ENCODE measurements around the gene STAMBPL1. TPM values are rescaled to one million over a fixed set of nuclear protein-coding genes. Genes with fewer than 3 reads are reported as not detected.

The STAMBPL1 gene
- total RNA-seq, 1 experiment from 2014 or later: 25.2 TPM

- POLR2A ChIA-PET: no interaction called here
- Histone ChIP-seq H3K36me3 (ENCODE audit: control insufficient read depth, insufficient read depth, low read length) (peaks cover 6% of the 10 kb centered on the region; the same call in 1 of the 2 replicates), H3K4me1 (ENCODE audit: control insufficient read depth, insufficient read depth, low read length) (no peaks in the 10 kb centered on the region), H3K27ac (ENCODE audit: low read length) (peak overlapping the region; percentile 23; the same call in 1 of the 2 replicates), H3K27me3 (ENCODE audit: control insufficient read depth, insufficient read depth, low read length) (no peaks in the 10 kb centered on the region), H3K9me3 (ENCODE audit: control insufficient read depth, insufficient read depth, low read depth, low read length) (no peaks in the 10 kb centered on the region), H3K4me3 (ENCODE audit: low read depth in 2 of 2, low read length in 2 of 2) (no peak overlapping the region)
- intact Hi-C loops (cut with micrococcal nuclease; ENCODE audit: unreplicated experiment) (no loop called here), in situ Hi-C loops (cut with HindIII; ENCODE audit: low pct_unique_long_range_greater_than_20kb, low sequenced_read_pairs) (no loop called here)
- no peak for DNase-seq (ENCODE audit: low read depth, low spot score)
- CTCF ChIA-PET: no interaction called here
- no peak for ATAC-seq
- BruUV-seq (replicated peaks): no TSS peak
- no peak for TF ChIP-seq REST (IDR thresholded peaks at IDR 0.05; ENCODE audit: insufficient read depth in 1 of 2, low read depth in 2 of 2, low read length in 1 of 2)
- TF ChIP-seq POLR2AphosphoS5 (IDR thresholded peaks at IDR 0.05; ENCODE audit: low read depth, low read length): no peak
- no peak for TF ChIP-seq TCF7L2 (IDR thresholded peaks at IDR 0.05; ENCODE audit: low read depth, low read length)
- TF ChIP-seq CTCF (IDR thresholded peaks at IDR 0.05): no peak
- no peak for TF ChIP-seq SIN3A (IDR thresholded peaks at IDR 0.05; ENCODE audit: borderline replicate concordance, insufficient read depth, low read depth, low read length)
Observed at GRCh38 chr10:88913127-88913526, 33.1 kb downstream of the STAMBPL1 start.

GRCh38 chr10:88913788-88914187 lies 33.7 kb downstream of the STAMBPL1 start:
- ChIA-PET CTCF (no interaction called here), POLR2A (no interaction called here)
- H3K4me3 ChIP-seq (ENCODE audit: low read depth in 2 of 2, low read length in 2 of 2): no peak overlapping the region
- H3K36me3 ChIP-seq (ENCODE audit: control insufficient read depth, insufficient read depth, low read length): peaks cover 6% of the 10 kb centered on the region; the same call in 1 of the 2 replicates
- H3K9me3 ChIP-seq (ENCODE audit: control insufficient read depth, insufficient read depth, low read depth, low read length): no peaks in the 10 kb centered on the region
- H3K27ac ChIP-seq (ENCODE audit: low read length): no peak overlapping the region
- no peak for ATAC-seq
- no peak for DNase-seq (ENCODE audit: low read depth, low spot score)
- no peaks in the 10 kb centered on the region for H3K4me1 ChIP-seq (ENCODE audit: control insufficient read depth, insufficient read depth, low read length)
- TF ChIP-seq SIN3A (IDR thresholded peaks at IDR 0.05; ENCODE audit: borderline replicate concordance, insufficient read depth, low read depth, low read length) (no peak), TCF7L2 (IDR thresholded peaks at IDR 0.05; ENCODE audit: low read depth, low read length) (no peak)
- intact Hi-C loops (cut with micrococcal nuclease; ENCODE audit: unreplicated experiment) (no loop called here), in situ Hi-C loops (cut with HindIII; ENCODE audit: low pct_unique_long_range_greater_than_20kb, low sequenced_read_pairs) (no loop called here)
- no TSS peak for BruUV-seq (replicated peaks)
- H3K27me3 ChIP-seq (ENCODE audit: control insufficient read depth, insufficient read depth, low read length): no peaks in the 10 kb centered on the region

- H3K27ac ChIP-seq (ENCODE audit: low read length): no peak overlapping the region
- H3K4me3 ChIP-seq (ENCODE audit: low read depth in 2 of 2, low read length in 2 of 2): no peak overlapping the region
- ATAC-seq (no peak), DNase-seq (ENCODE audit: low read depth, low spot score) (no peak)
- H3K27me3 ChIP-seq (ENCODE audit: control insufficient read depth, insufficient read depth, low read length): no peaks in the 10 kb centered on the region
- H3K36me3 ChIP-seq (ENCODE audit: control insufficient read depth, insufficient read depth, low read length): 0 out of 2 replicates have a peak, but pooled peaks cover 6% of the 10 kb centered on the region
- no peaks in the 10 kb centered on the region for H3K4me1 ChIP-seq (ENCODE audit: control insufficient read depth, insufficient read depth, low read length)
- in situ Hi-C loops (cut with HindIII; ENCODE audit: low pct_unique_long_range_greater_than_20kb, low sequenced_read_pairs): no loop called here
- BruUV-seq (replicated peaks): no TSS peak
- ChIA-PET POLR2A (interaction anchor here (0.6 kb wide), 1 partner anchor 154 kb away, joined by 5 read pairs; no protein-coding TSS in a partner anchor), CTCF (no interaction called here)
- intact Hi-C loops (cut with micrococcal nuclease; ENCODE audit: unreplicated experiment): no loop called here
- TF ChIP-seq POLR2AphosphoS5 (IDR thresholded peaks at IDR 0.05; ENCODE audit: low read depth, low read length) (no peak), SIN3A (IDR thresholded peaks at IDR 0.05; ENCODE audit: borderline replicate concordance, insufficient read depth, low read depth, low read length) (no peak), REST (IDR thresholded peaks at IDR 0.05; ENCODE audit: insufficient read depth in 1 of 2, low read depth in 2 of 2, low read length in 1 of 2) (no peak), TCF7L2 (IDR thresholded peaks at IDR 0.05; ENCODE audit: low read depth, low read length) (no peak), CTCF (IDR thresholded peaks at IDR 0.05) (no peak)
- H3K9me3 ChIP-seq (ENCODE audit: control insufficient read depth, insufficient read depth, low read depth, low read length): no peaks in the 10 kb centered on the region
Observed at GRCh38 chr10:88915781-88916180, 35.7 kb downstream of the STAMBPL1 start.
